H9 (cell line): Measurements from ENCODE around the gene DIP2C. TPM values are rescaled to one million over a fixed set of nuclear protein-coding genes. Genes with fewer than 3 reads are reported as not detected.

Experiments
- DNase-seq: peaks from one replicate; pipeline ENCODE4 v3.0.0-alpha.2; 2017
- H2AFZ ChIP-seq: one replicate; pipeline ENCODE4 v1.6.1; 2013; ENCODE audit warnings: mild to moderate bottlenecking, low read length, control low read depth, moderate library complexity
- H2AK5ac ChIP-seq: 2 replicates; pipeline ENCODE4 v1.6.1; 2013; ENCODE audit warnings: low read length, control low read depth, mixed read lengths; ENCODE audit not compliant: insufficient read length
- H2BK120ac ChIP-seq: one replicate; pipeline ENCODE4 v1.6.1; 2013; ENCODE audit warnings: low read depth, mild to moderate bottlenecking, low read length, control low read depth, inconsistent platforms; ENCODE audit not compliant: poor library complexity, severe bottlenecking
- H2BK12ac ChIP-seq: 2 replicates; pipeline ENCODE4 v1.6.1; 2013; ENCODE audit warnings: low read length, control low read depth, mixed read lengths, low read depth; ENCODE audit not compliant: insufficient read length
- H2BK15ac ChIP-seq: 2 replicates; pipeline ENCODE4 v1.6.1; 2013; ENCODE audit warnings: low read depth, low read length, control low read depth
- H2BK20ac ChIP-seq: one replicate; pipeline ENCODE4 v1.6.1; 2013; ENCODE audit warnings: low read depth, mild to moderate bottlenecking, low read length, control low read depth, inconsistent platforms; ENCODE audit not compliant: poor library complexity, severe bottlenecking
- H2BK5ac ChIP-seq: 2 replicates; pipeline ENCODE4 v1.6.1; 2013; ENCODE audit warnings: low read length, control low read depth, mixed read lengths; ENCODE audit not compliant: insufficient read length
- H3K14ac ChIP-seq: 2 replicates; pipeline ENCODE4 v1.6.1; 2013; ENCODE audit warnings: low read length, control low read depth; ENCODE audit not compliant: insufficient read depth
- H3K18ac ChIP-seq: 2 replicates; pipeline ENCODE4 v1.6.1; 2013; ENCODE audit warnings: low read depth, mild to moderate bottlenecking, mixed read lengths, low read length, control low read depth; ENCODE audit not compliant: insufficient read length
- H3K23ac ChIP-seq: 2 replicates; pipeline ENCODE4 v1.6.1; 2013; ENCODE audit warnings: low read length, control low read depth, mixed read lengths, low read depth; ENCODE audit not compliant: insufficient read length
- H3K23me2 ChIP-seq: 2 replicates; pipeline ENCODE4 v1.6.1; 2013; ENCODE audit warnings: low read depth, mild to moderate bottlenecking, mixed read lengths, low read length, control low read depth; ENCODE audit not compliant: insufficient read length, poor library complexity, severe bottlenecking
- H3K27ac ChIP-seq: 2 replicates; pipeline ENCODE4 v1.5.1; 2013; ENCODE audit warnings: low read length, control low read depth, mixed read lengths, low read depth; ENCODE audit not compliant: insufficient read length
- H3K27me3 ChIP-seq: 2 replicates; pipeline ENCODE4 v1.6.1; 2013; ENCODE audit warnings: low read length, control low read depth, inconsistent platforms; ENCODE audit not compliant: insufficient read depth
- H3K4ac ChIP-seq: 2 replicates; pipeline ENCODE4 v1.6.1; 2013; ENCODE audit warnings: low read depth, mild to moderate bottlenecking, control low read depth, inconsistent platforms, low read length, moderate library complexity
- H3K4me1 ChIP-seq: 2 replicates; pipeline ENCODE4 v1.6.1; 2013; ENCODE audit warnings: low read length, control low read depth, inconsistent platforms; ENCODE audit not compliant: insufficient read depth
- H3K4me2 ChIP-seq: 2 replicates; pipeline ENCODE4 v1.6.1; 2013; ENCODE audit warnings: low read length, control low read depth, mixed read lengths; ENCODE audit not compliant: insufficient read length, insufficient read depth
- H3K56ac ChIP-seq: 2 replicates; pipeline ENCODE4 v1.6.1; 2013; ENCODE audit warnings: low read depth, mild to moderate bottlenecking, mixed read lengths, low read length, control low read depth; ENCODE audit not compliant: insufficient read length
- H3K79me1 ChIP-seq: 2 replicates; pipeline ENCODE4 v1.6.1; 2013; ENCODE audit warnings: low read depth, mild to moderate bottlenecking, moderate library complexity, low read length, control low read depth, inconsistent platforms; ENCODE audit not compliant: insufficient read depth, poor library complexity, severe bottlenecking
- H3K79me2 ChIP-seq: 2 replicates; pipeline ENCODE4 v1.6.1; 2013; ENCODE audit warnings: low read length, control low read depth, inconsistent platforms; ENCODE audit not compliant: insufficient read depth
- H3K9ac ChIP-seq: 2 replicates; pipeline ENCODE4 v1.6.1; 2013; ENCODE audit warnings: low read length, control low read depth, mixed read lengths; ENCODE audit not compliant: insufficient read length; ENCODE audit errors: extremely low read depth
- H3K9me3 ChIP-seq: one replicate; pipeline ENCODE4 v1.6.1; 2013; ENCODE audit warnings: low read depth, low read length, inconsistent platforms; ENCODE audit not compliant: control insufficient read depth
- H3T11ph ChIP-seq: one replicate; pipeline ENCODE4 v1.6.1; 2013; ENCODE audit warnings: mild to moderate bottlenecking, low read length, control low read depth, inconsistent platforms
- H4K20me1 ChIP-seq: one replicate; pipeline ENCODE4 v1.6.1; 2013; ENCODE audit not compliant: control insufficient read depth, insufficient read length, insufficient read depth
- H4K5ac ChIP-seq: 2 replicates; pipeline ENCODE4 v1.6.1; 2013; ENCODE audit warnings: low read depth, mild to moderate bottlenecking, mixed read lengths, low read length, control low read depth; ENCODE audit not compliant: insufficient read length
- H4K8ac ChIP-seq: replicated peaks from 2 replicates; pipeline ENCODE4 v1.6.1; 2013; ENCODE audit warnings: low read length, control low read depth, mixed read lengths, low read depth; ENCODE audit not compliant: insufficient read length
- H4K91ac ChIP-seq: 2 replicates; pipeline ENCODE4 v1.6.1; 2013; ENCODE audit warnings: low read depth, mild to moderate bottlenecking, moderate library complexity, mixed read lengths, low read length, control low read depth; ENCODE audit not compliant: insufficient read length
- H3K27ac Mint-ChIP-seq, 3 experiments: 2 replicates in 2 of 3; 3 replicates in 1 of 3; pipeline ENCODE4 v1.8.0; 2020 to 2021; ENCODE audit warnings: mixed read lengths in 3 of 3, mild to moderate bottlenecking in 1 of 3, moderate library complexity in 1 of 3
- H3K27me3 Mint-ChIP-seq: 2 replicates; pipeline ENCODE4 v1.8.0; 2021; ENCODE audit warnings: low read depth, mild to moderate bottlenecking, moderate library complexity, mixed read lengths
- H3K36me3 Mint-ChIP-seq, 3 experiments: 2 replicates in 2 of 3; 3 replicates in 1 of 3; pipeline ENCODE4 v1.8.0; 2020 to 2021; ENCODE audit warnings: low read depth in 3 of 3, mixed read lengths in 3 of 3; ENCODE audit not compliant: insufficient read depth in 1 of 3
- H3K4me1 Mint-ChIP-seq, 2 experiments: 2 replicates each; pipeline ENCODE4 v1.8.0; 2020; ENCODE audit warnings: mixed read lengths in 2 of 2
- H3K4me3 Mint-ChIP-seq, 2 experiments: 2 replicates in 1 of 2; 3 replicates in 1 of 2; pipeline ENCODE4 v1.8.0; 2020 to 2021; ENCODE audit warnings: mild to moderate bottlenecking in 2 of 2, mixed read lengths in 2 of 2, moderate library complexity in 1 of 2
- H3K9me3 Mint-ChIP-seq, 2 experiments: 2 replicates in 1 of 2; 3 replicates in 1 of 2; pipeline ENCODE4 v1.8.0; 2020; ENCODE audit warnings: mild to moderate bottlenecking in 2 of 2, mixed read lengths in 2 of 2, moderate library complexity in 1 of 2
- WGBS: extraction: QIAGEN DNeasy Blood & Tissue Kit; methylation state at CpG from one replicate; pipeline ENCODE4 v1.1.7; 2013; ENCODE audit warnings: missing lambda C conversion rate, low lambda C conversion rate, mixed read lengths; ENCODE audit not compliant: insufficient read length; ENCODE audit errors: extremely low coverage; 5-methylcytosine and 5-hydroxymethylcytosine counted together
- total RNA-seq: library from RNA; stranded (reverse); gene quantifications from 2 replicates; pipeline ENCODE4 v1.2.1, GENCODE V29; 2021
- TF ChIP-seq, protein P1 (sequence below): fragments of 200-600 bp; sonication (generic); conservative IDR thresholded peaks from 3 replicates; pipeline ENCODE4 v1.8.0; 2021; ENCODE audit warnings: antibody characterized with exemption, mild to moderate bottlenecking

Gene DIP2C
- total RNA-seq, 1 experiment from 2014 or later: 7.9 TPM

DNA sequence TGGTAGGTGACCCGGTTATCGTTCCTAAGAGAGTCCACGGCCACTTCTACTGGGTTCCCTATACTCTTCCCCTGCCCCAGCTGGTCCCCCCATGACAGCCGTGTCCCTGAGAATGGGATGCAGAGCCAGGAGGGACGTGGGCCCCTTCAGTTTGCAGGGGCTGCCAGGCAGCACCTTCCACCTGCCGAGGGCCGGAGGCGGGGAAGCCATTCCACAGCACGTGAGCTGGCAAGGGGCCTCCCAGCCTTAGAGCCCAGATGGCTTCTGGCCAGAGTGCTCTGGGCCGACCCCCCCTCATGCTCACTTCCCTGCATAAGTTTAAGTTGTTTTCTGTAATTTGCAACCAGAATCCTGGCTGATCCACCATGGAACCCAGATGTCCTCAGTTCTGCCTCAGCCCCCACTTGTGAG is 39.0 kb downstream of the DIP2C start:
- H3K4me2 ChIP-seq: no peak overlapping the region
- H3K56ac ChIP-seq: no peak overlapping the region
- no peak overlapping the region for H2BK20ac ChIP-seq
- H3K36me3 Mint-ChIP-seq: peaks cover 0 to under 1% (median 0%) of the 10 kb centered on the region in 3 experiments; a peak in 2 of 7 replicates
- TF ChIP-seq, protein P1, sequence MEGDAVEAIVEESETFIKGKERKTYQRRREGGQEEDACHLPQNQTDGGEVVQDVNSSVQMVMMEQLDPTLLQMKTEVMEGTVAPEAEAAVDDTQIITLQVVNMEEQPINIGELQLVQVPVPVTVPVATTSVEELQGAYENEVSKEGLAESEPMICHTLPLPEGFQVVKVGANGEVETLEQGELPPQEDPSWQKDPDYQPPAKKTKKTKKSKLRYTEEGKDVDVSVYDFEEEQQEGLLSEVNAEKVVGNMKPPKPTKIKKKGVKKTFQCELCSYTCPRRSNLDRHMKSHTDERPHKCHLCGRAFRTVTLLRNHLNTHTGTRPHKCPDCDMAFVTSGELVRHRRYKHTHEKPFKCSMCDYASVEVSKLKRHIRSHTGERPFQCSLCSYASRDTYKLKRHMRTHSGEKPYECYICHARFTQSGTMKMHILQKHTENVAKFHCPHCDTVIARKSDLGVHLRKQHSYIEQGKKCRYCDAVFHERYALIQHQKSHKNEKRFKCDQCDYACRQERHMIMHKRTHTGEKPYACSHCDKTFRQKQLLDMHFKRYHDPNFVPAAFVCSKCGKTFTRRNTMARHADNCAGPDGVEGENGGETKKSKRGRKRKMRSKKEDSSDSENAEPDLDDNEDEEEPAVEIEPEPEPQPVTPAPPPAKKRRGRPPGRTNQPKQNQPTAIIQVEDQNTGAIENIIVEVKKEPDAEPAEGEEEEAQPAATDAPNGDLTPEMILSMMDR: no peak
- no peaks in the 10 kb centered on the region for H3K79me1 ChIP-seq
- no peak overlapping the region for H2AFZ ChIP-seq
- H3K14ac ChIP-seq: no peak overlapping the region; the same call in 1 of the 2 replicates
- no peak overlapping the region for H2AK5ac ChIP-seq
- no peak overlapping the region for H2BK15ac ChIP-seq
- whole genome bisulfite sequencing: no CpG with 5 or more reads among the region's 10 CpGs
- H4K20me1 ChIP-seq: peaks cover 3% of the 10 kb centered on the region
- H3K27ac ChIP-seq: no peak overlapping the region
- no peak overlapping the region for H4K8ac ChIP-seq
- no peak overlapping the region for H3K23ac ChIP-seq
- no peaks in the 10 kb centered on the region for H3K9me3 ChIP-seq
- H2BK12ac ChIP-seq: no peak overlapping the region
- no peak overlapping the region for H3K18ac ChIP-seq
- no peak overlapping the region for H3K4me3 Mint-ChIP-seq
- H4K91ac ChIP-seq: no peak overlapping the region
- no peak overlapping the region for H3T11ph ChIP-seq
- no peak overlapping the region for H2BK5ac ChIP-seq
- peak; percentile 28 for DNase-seq
- H4K5ac ChIP-seq: no peak overlapping the region
- H3K9ac ChIP-seq: no peak overlapping the region
- no peaks in the 10 kb centered on the region; a peak in 1 of 5 replicates for H3K9me3 Mint-ChIP-seq
- H3K27me3 Mint-ChIP-seq: no peaks in the 10 kb centered on the region
- no peaks in the 10 kb centered on the region for H3K23me2 ChIP-seq
- H3K4me1 ChIP-seq: no peaks in the 10 kb centered on the region; the same call in 1 of the 2 replicates
- H3K4me1 Mint-ChIP-seq: peaks cover 15 to 16% of the 10 kb centered on the region in 2 experiments
- no peak overlapping the region for H3K27ac Mint-ChIP-seq
- no peak overlapping the region for H3K4ac ChIP-seq
- no peaks in the 10 kb centered on the region for H3K27me3 ChIP-seq
- H2BK120ac ChIP-seq: no peak overlapping the region
- H3K79me2 ChIP-seq: peaks cover 2% of the 10 kb centered on the region; the same call in 1 of the 2 replicates
